ENCODE measurements around the gene MIB2. TPM values are rescaled to one million over a fixed set of nuclear protein-coding genes. Genes with fewer than 3 reads are reported as not detected.

MIB2 gene
- total RNA-seq, 4 donors from 2014 or later = 117 to 216 (median 138) TPM

DNA sequence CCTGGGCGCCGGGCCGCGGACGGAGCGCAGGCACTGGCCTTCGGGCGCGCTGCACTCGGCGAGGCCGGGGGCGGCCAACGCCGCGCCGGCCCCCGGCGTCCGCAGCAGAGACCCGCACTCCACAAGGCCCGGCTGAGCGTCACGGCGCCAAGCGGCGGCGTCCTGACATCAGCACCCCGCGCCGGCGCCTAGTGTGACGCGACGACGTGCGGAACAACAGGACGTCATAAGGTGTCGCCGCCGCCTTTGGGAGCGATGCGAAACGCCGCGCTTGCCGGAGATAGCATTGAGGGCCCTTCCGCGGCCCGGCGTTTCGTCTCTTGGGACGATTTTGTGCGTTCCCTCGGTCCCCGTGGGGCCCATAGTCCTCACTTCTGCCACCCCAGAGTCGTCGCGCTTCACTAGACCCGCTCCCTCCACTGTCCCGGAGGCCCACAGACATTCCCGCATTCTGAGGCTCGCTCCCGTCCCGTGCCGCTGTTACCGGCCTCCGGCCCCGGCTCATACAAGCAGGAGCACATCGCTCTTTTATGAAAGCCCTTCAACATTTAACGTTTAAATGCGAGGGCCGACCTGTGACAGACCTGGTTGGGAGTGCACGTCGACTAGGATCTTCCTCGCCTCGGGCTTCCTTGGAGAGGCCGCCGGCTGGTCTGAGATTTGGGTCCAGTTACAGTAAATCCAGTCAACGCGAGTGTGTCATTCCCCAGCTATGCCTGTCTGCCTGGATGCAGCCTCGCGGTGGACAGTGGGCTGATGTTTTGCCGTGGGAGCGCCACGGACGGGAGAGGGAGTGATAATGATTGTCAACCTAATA is 40.4 kb upstream of the MIB2 start, which contains the start of gene SSU72:
SSU72 (minus strand) TSS at position 143 of the 817 bp plus-strand sequence. CDS start 306 bp downstream, outside the sequence.
- 1% methylated on average over 28 to 56 of the region's 87 CpGs for WGBS, 2 donors
- intact Hi-C loops (cut with DNase I; ENCODE audit: low total_unique reads) = no loop called here
- peak in 1 of 2 donors; percentile 92 for TF ChIP-seq POLR2A (IDR thresholded peaks at IDR 0.05)
- TF ChIP-seq, protein P1, sequence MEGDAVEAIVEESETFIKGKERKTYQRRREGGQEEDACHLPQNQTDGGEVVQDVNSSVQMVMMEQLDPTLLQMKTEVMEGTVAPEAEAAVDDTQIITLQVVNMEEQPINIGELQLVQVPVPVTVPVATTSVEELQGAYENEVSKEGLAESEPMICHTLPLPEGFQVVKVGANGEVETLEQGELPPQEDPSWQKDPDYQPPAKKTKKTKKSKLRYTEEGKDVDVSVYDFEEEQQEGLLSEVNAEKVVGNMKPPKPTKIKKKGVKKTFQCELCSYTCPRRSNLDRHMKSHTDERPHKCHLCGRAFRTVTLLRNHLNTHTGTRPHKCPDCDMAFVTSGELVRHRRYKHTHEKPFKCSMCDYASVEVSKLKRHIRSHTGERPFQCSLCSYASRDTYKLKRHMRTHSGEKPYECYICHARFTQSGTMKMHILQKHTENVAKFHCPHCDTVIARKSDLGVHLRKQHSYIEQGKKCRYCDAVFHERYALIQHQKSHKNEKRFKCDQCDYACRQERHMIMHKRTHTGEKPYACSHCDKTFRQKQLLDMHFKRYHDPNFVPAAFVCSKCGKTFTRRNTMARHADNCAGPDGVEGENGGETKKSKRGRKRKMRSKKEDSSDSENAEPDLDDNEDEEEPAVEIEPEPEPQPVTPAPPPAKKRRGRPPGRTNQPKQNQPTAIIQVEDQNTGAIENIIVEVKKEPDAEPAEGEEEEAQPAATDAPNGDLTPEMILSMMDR (IDR thresholded peaks at IDR 0.05) = no peak
- H3K4me3 ChIP-seq (ENCODE audit: low read depth, poor library complexity, severe bottlenecking) = peak within 1 kb of the TSS; percentile 100
- peak; percentile 90 to 98 for DNase-seq (ENCODE audit: low spot score in 2 of 2)

DNA sequence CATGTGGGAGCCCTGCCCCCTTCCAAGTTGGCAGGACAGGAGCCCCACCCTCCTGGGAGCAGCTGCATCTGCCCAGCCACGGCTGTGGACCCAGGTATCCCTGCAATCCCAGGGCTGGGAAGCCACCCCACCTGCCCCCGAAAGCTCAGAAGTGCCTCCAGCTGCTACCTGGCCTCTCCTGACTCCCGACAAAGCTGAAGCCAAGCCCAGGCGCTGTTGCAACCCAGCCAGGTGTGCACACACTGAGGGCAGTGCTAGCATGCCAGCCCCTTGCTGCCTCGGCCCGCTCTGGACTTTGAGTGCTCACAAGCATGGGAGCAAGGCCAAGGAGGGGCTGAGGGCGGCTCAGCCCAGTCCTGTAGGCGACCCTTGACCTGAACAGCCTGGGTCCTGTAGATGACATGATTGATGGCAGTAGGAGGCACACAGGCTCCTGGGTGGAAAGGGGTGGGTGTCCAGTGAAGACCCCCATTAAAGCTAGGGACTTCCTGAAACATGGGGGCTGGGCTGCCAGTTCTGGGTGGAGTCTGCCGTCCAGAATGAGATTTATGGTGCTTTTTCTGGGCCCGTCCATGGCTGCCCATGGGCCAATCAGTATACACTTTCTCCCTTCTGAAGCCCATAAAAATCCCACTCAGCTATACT is 37.8 kb upstream of the MIB2 start:
- no peak for DNase-seq (ENCODE audit: low spot score in 2 of 2)
- H3K4me3 ChIP-seq (ENCODE audit: low read depth, poor library complexity, severe bottlenecking) = no peak overlapping the region
- TF ChIP-seq, protein P1 (IDR thresholded peaks at IDR 0.05) = no peak
- no peak for TF ChIP-seq POLR2A (IDR thresholded peaks at IDR 0.05)
- 34 to 53% methylated on average over 3 to 7 of the region's 10 CpGs for WGBS, 2 donors
- intact Hi-C loops (cut with DNase I; ENCODE audit: low total_unique reads) = no loop called here

- 70 to 71% methylated on average over 13 of the region's 13 CpGs for WGBS, 2 donors
- TF ChIP-seq POLR2A (IDR thresholded peaks at IDR 0.05) = no peak
- TF ChIP-seq, protein P1 (IDR thresholded peaks at IDR 0.05) = no peak
- intact Hi-C loops (cut with DNase I; ENCODE audit: low total_unique reads) = no loop called here
- DNase-seq (ENCODE audit: low spot score in 2 of 2) = no peak
- no peak overlapping the region for H3K4me3 ChIP-seq (ENCODE audit: low read depth, poor library complexity, severe bottlenecking)
Measured at GRCh38 chr1:1578371-1578940, 36.8 kb upstream of the MIB2 start.

- intact Hi-C loops (cut with DNase I; ENCODE audit: low total_unique reads) = no loop called here
- TF ChIP-seq POLR2A (IDR thresholded peaks at IDR 0.05) = no peak
- TF ChIP-seq, protein P1 (IDR thresholded peaks at IDR 0.05) = no peak
- DNase-seq (ENCODE audit: low spot score in 2 of 2) = no peak
- no peak overlapping the region for H3K4me3 ChIP-seq (ENCODE audit: low read depth, poor library complexity, severe bottlenecking)
- WGBS, 2 donors = 79 to 80% methylated on average over 9 of the region's 9 CpGs
Measured at GRCh38 chr1:1582585-1583346, 32.5 kb upstream of the MIB2 start.

DNA sequence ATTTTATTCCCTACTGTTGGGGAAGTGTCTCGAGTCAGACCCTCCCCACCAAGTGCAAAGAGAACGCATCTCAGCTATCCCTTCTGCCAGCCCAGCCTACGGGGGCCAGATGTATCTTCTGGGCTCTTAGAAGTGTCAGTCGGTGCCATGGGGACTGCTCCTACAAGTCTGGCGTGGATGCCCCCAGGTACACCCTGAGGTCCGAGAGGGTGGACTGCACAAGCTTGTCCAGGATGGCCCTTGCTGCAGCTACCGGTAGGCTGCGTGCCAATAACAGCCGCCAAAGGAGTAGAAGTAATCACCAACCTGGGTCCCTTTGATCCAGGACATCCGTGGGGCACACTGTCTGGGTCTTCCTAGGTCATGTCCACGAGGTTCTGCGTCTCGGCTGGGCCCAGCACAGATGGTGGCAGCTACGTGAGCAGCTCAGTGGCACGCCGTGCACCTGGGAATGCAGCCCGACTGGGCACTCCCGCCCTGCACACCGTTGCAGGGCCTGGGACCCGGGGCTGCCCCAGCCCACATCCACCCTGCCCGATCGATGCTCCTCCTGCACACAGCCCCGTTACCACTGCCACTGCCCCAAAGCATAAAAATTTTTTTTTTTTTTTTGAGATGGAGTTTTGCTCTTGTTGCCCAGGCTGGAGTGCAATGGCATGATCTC is 31.8 kb upstream of the MIB2 start:
- intact Hi-C loops (cut with DNase I; ENCODE audit: low total_unique reads) = no loop called here
- H3K4me3 ChIP-seq (ENCODE audit: low read depth, poor library complexity, severe bottlenecking) = no peak overlapping the region
- WGBS, 2 donors = 83 to 85% methylated on average over 23 of the region's 23 CpGs
- no peak for DNase-seq (ENCODE audit: low spot score in 2 of 2)
- no peak for TF ChIP-seq POLR2A (IDR thresholded peaks at IDR 0.05)
- TF ChIP-seq, protein P1 (IDR thresholded peaks at IDR 0.05) = no peak

All from lower leg skin (tissue), 4 donors.